PC-9 (cell line): ENCODE data around the gene OR12D2. TPM values are rescaled to one million over a fixed set of nuclear protein-coding genes. Genes with fewer than 3 reads are reported as not detected.

Experiments
- BruUV-seq: library from RNA; stranded (reverse); fragments of 400-500 nt; replicated peaks from 2 replicates; lab custom pipeline; 2021; lab: Mats Ljungman, UMichigan
- CTCF ChIA-PET: fragments of 300-600 bp; sonication (Branson Sonifier 250); formaldehyde crosslinking; loops from one replicate; lab custom pipeline; 2022; ENCODE audit warnings: antibody characterized with exemption; lab: Charles Lee
- POLR2A ChIA-PET: fragments of 300-600 bp; sonication (Branson Sonifier 250); formaldehyde crosslinking; loops from one replicate; lab custom pipeline; 2022; ENCODE audit warnings: antibody characterized with exemption; ENCODE audit not compliant: unreplicated experiment; lab: Charles Lee
- DNase-seq, 2 experiments: peaks; one replicate each; pipeline versions ENCODE4 v3.0.0 to v3.0.0-alpha.2; 2015 to 2022; ENCODE audit warnings: mixed read lengths in 1 of 2
- H2AFZ ChIP-seq: fragments of 200-600 bp; sonication (generic); 2 replicates; pipeline ENCODE4 v1.8.1; 2017; ENCODE audit warnings: antibody characterized with exemption
- H3F3A ChIP-seq: fragments of 200-600 bp; sonication (generic); 2 replicates; pipeline ENCODE4 v1.8.1; 2017; ENCODE audit warnings: antibody characterized with exemption, mild to moderate bottlenecking, low read depth; ENCODE audit not compliant: insufficient read depth
- H3K27ac ChIP-seq: fragments of 200-600 bp; sonication (generic); 2 replicates; pipeline ENCODE4 v1.6.1; 2016; ENCODE audit warnings: mixed run types
- H3K27me3 ChIP-seq: fragments of 200-600 bp; sonication (generic); 2 replicates; pipeline ENCODE4 v1.6.1; 2016; ENCODE audit warnings: low read depth, mixed run types; ENCODE audit not compliant: insufficient read depth
- H3K36me3 ChIP-seq: fragments of 200-600 bp; sonication (generic); 2 replicates; pipeline ENCODE4 v1.6.1; 2016; ENCODE audit warnings: low read depth, mixed run types
- H3K4me1 ChIP-seq: fragments of 200-600 bp; sonication (generic); replicated peaks from 2 replicates; pipeline ENCODE4 v1.6.1; 2016; ENCODE audit warnings: mixed run types; ENCODE audit not compliant: insufficient read depth
- H3K4me2 ChIP-seq: fragments of 200-600 bp; sonication (generic); 2 replicates; pipeline ENCODE4 v1.6.1; 2017; ENCODE audit warnings: mixed run types
- H3K4me3 ChIP-seq: fragments of 200-600 bp; sonication (generic); 2 replicates; pipeline ENCODE4 v1.6.1; 2016; ENCODE audit warnings: mixed run types
- H3K79me2 ChIP-seq: fragments of 200-600 bp; sonication (generic); 2 replicates; pipeline ENCODE4 v1.6.1; 2017; ENCODE audit warnings: low read depth, mixed run types
- H3K9me2 ChIP-seq: fragments of 200-600 bp; sonication (generic); 2 replicates; pipeline ENCODE4 v1.8.1; 2017; ENCODE audit warnings: mild to moderate bottlenecking; ENCODE audit not compliant: insufficient read depth
- H3K9me3 ChIP-seq: fragments of 200-600 bp; sonication (generic); 2 replicates; pipeline ENCODE4 v1.8.1; 2016; ENCODE audit warnings: low read depth; ENCODE audit not compliant: insufficient read depth
- H4K20me1 ChIP-seq: fragments of 200-600 bp; sonication (generic); 2 replicates; pipeline ENCODE4 v1.8.1; 2017; ENCODE audit not compliant: insufficient read depth
- EZH2 ChIP-seq: fragments of 200-600 bp; sonication (generic); IDR thresholded peaks from 2 replicates; pipeline ENCODE4 v1.8.0; 2017; ENCODE audit warnings: antibody characterized with exemption, low read depth
- intact Hi-C: fragments of 100-400 bp; cut with micrococcal nuclease; formaldehyde crosslinking; loops from one replicate; pipeline ENCODE4 v1.10.0; 2022; ENCODE audit not compliant: unreplicated experiment
- total RNA-seq: library from RNA; stranded (reverse); gene quantifications from 2 replicates; pipeline ENCODE4 v1.2.3, GENCODE V29; 2021
- TF ChIP-seq, protein P1 (sequence below): fragments of 200-600 bp; sonication (generic); conservative IDR thresholded peaks from 2 replicates; pipeline ENCODE4 v1.6.1; 2017; ENCODE audit warnings: mixed run types, antibody characterized with exemption, mild to moderate bottlenecking, moderate library complexity

OR12D2 gene
- total RNA-seq, 1 experiment from 2014 or later: not detected

- Histone ChIP-seq H4K20me1 (no peaks in the 10 kb centered on the region), H3K9me3 (no peaks in the 10 kb centered on the region), H3K4me1 (no peaks in the 10 kb centered on the region), H3K36me3 (no peaks in the 10 kb centered on the region), H3K4me2 (no peak overlapping the region), H3K9me2 (no peaks in the 10 kb centered on the region), H3K27ac (no peak overlapping the region), H3K27me3 (no peaks in the 10 kb centered on the region; the same call in 1 of the 2 replicates), H3F3A (no peaks in the 10 kb centered on the region), H3K79me2 (no peaks in the 10 kb centered on the region), H2AFZ (no peak overlapping the region), H3K4me3 (no peak overlapping the region)
- CTCF ChIA-PET: no interaction called here
- no TSS peak for BruUV-seq
- TF ChIP-seq, protein P1, sequence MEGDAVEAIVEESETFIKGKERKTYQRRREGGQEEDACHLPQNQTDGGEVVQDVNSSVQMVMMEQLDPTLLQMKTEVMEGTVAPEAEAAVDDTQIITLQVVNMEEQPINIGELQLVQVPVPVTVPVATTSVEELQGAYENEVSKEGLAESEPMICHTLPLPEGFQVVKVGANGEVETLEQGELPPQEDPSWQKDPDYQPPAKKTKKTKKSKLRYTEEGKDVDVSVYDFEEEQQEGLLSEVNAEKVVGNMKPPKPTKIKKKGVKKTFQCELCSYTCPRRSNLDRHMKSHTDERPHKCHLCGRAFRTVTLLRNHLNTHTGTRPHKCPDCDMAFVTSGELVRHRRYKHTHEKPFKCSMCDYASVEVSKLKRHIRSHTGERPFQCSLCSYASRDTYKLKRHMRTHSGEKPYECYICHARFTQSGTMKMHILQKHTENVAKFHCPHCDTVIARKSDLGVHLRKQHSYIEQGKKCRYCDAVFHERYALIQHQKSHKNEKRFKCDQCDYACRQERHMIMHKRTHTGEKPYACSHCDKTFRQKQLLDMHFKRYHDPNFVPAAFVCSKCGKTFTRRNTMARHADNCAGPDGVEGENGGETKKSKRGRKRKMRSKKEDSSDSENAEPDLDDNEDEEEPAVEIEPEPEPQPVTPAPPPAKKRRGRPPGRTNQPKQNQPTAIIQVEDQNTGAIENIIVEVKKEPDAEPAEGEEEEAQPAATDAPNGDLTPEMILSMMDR: no peak
- no peak for TF ChIP-seq EZH2
- no peak for DNase-seq
- POLR2A ChIA-PET: no interaction called here
- intact Hi-C loops: no loop called here
These were observed 39.8 kb upstream of the OR12D2 start for GRCh38 chr6:29355603-29356002.

DNA sequence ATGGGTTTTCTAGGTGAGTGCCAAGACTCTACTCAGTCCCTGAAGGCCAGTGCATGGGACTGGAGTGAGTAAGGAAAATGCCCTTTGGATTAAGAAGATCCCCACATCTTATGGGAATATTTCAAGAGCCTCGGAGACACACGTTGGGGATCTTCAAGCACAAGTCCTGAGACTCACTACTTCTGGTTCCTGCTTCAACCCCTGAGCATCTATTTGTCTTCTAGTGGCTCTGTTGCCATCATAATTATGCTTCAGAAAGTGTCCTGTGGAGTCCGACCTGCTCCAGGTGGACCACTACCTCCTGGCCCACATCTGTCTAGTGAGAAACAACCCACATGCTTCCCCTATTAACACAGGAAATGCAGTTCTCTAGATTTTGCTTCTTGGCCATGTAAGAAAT lies 26.7 kb upstream of the OR12D2 start, which contains the start of gene OR5V1:
Gene OR5V1 (minus strand): TSS at position 101 of the 400 bp plus-strand sequence. CDS start 12,670 bp downstream, outside the sequence.
- Histone ChIP-seq H3K27me3 (no peaks in the 10 kb centered on the region), H3K4me3 (no peak within 1 kb of the TSS), H3K4me1 (no peaks in the 10 kb centered on the region), H3K4me2 (no peak within 1 kb of the TSS), H3F3A (no peaks in the 10 kb centered on the region), H3K9me3 (no peaks in the 10 kb centered on the region), H3K27ac (no peak within 1 kb of the TSS), H3K36me3 (no peaks in the 10 kb centered on the region), H2AFZ (no peak within 1 kb of the TSS), H3K9me2 (no peaks in the 10 kb centered on the region), H3K79me2 (no peaks in the 10 kb centered on the region), H4K20me1 (0 out of 2 replicates have a peak, but pooled peaks cover 4% of the 10 kb centered on the region)
- POLR2A ChIA-PET: no interaction called here
- no peak for DNase-seq
- no TSS peak for BruUV-seq
- CTCF ChIA-PET: no interaction called here
- TF ChIP-seq, protein P1: no peak
- no peak for TF ChIP-seq EZH2
- intact Hi-C loops: no loop called here

DNA sequence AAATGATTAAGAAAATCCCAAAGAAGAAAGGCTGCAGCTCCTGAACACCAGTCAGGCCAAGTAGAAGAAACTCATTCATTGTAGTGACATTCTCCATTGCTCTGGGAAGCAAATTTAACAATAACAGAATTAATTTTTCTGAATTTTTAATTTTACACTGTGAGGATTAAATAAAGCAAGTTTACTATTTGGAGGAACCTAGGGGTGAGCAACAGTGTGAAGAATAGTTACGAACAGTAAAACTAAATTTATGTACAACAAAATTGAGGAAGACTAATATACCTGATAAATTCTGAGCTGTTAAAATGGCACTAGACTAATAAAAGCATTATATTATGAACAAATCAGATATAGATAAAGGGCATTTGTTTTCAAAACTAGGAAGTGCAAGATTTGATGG lies 20.2 kb upstream of the OR12D2 start, which contains the start of gene OR12D3:
Gene OR12D3 (minus strand): TSS at position 101 of the 400 bp plus-strand sequence. CDS start 4 bp downstream, at position 97.
- no peaks in the 10 kb centered on the region for H3K36me3 ChIP-seq
- no peak within 1 kb of the TSS for H3K4me3 ChIP-seq
- no peaks in the 10 kb centered on the region for H3K9me2 ChIP-seq
- no peak within 1 kb of the TSS for H3K27ac ChIP-seq
- intact Hi-C loops: no loop called here
- H3K4me2 ChIP-seq: no peak within 1 kb of the TSS
- no peak for TF ChIP-seq EZH2
- TF ChIP-seq, protein P1: no peak
- BruUV-seq: no TSS peak
- POLR2A ChIA-PET: no interaction called here
- H3K4me1 ChIP-seq: no peaks in the 10 kb centered on the region
- H3K27me3 ChIP-seq: no peaks in the 10 kb centered on the region
- H4K20me1 ChIP-seq: no peaks in the 10 kb centered on the region
- H3F3A ChIP-seq: no peaks in the 10 kb centered on the region
- no peak for DNase-seq
- no peak within 1 kb of the TSS for H2AFZ ChIP-seq
- no peaks in the 10 kb centered on the region for H3K9me3 ChIP-seq
- CTCF ChIA-PET: no interaction called here
- H3K79me2 ChIP-seq: no peaks in the 10 kb centered on the region
